ENCODE results near the gene CBFA2T2.
A peak's percentile ranks its signal among the peaks of the same experiment; 100 is the strongest.

Gene CBFA2T2

GRCh38 chr20:33584976-33585375 is 95.1 kb downstream of the CBFA2T2 start:
- no peak for DNase-seq

- no peak for DNase-seq
Measured at GRCh38 chr20:33585413-33585812, 95.5 kb downstream of the CBFA2T2 start.

- DNase-seq, result no peak
Measured at GRCh38 chr20:33589059-33589458, 99.2 kb downstream of the CBFA2T2 start.

- DNase-seq, result peak; percentile 48
Measured at GRCh38 chr20:33591901-33592300, 102.0 kb downstream of the CBFA2T2 start.

GRCh38 chr20:33594743-33595142 is 104.8 kb downstream of the CBFA2T2 start:
- no peak for DNase-seq

- no peak for DNase-seq
Measured at GRCh38 chr20:33600414-33600813, 110.5 kb downstream of the CBFA2T2 start.

- DNase-seq, result no peak
Measured at GRCh38 chr20:33600981-33601380, 111.1 kb downstream of the CBFA2T2 start.

- no peak for DNase-seq
Measured at GRCh38 chr20:33601861-33602260, 112.0 kb downstream of the CBFA2T2 start.

GRCh38 chr20:33602826-33603590 is 113.1 kb downstream of the CBFA2T2 start:
- DNase-seq, result no peak

- DNase-seq, result no peak
Measured at GRCh38 chr20:33604084-33604990, 114.4 kb downstream of the CBFA2T2 start.

GRCh38 chr20:33604991-33605370 is 115.1 kb downstream of the CBFA2T2 start:
- DNase-seq, result no peak

GRCh38 chr20:33606118-33606771 is 116.3 kb downstream of the CBFA2T2 start:
- DNase-seq, result no peak

GRCh38 chr20:33609504-33609903 is 119.6 kb downstream of the CBFA2T2 start:
- DNase-seq, result no peak

GRCh38 chr20:33611106-33611505 is 121.2 kb downstream of the CBFA2T2 start:
- DNase-seq, result no peak

- DNase-seq, result no peak
Measured at GRCh38 chr20:33612001-33612400, 122.1 kb downstream of the CBFA2T2 start.

- DNase-seq, result no peak
Measured at GRCh38 chr20:33621717-33622400, 132.0 kb downstream of the CBFA2T2 start.

GRCh38 chr20:33622705-33623365 is 132.9 kb downstream of the CBFA2T2 start:
- DNase-seq, result no peak

- peak; percentile 34 for DNase-seq
Measured at GRCh38 chr20:33624399-33624798, 134.5 kb downstream of the CBFA2T2 start.

GRCh38 chr20:33626190-33626589 is 136.3 kb downstream of the CBFA2T2 start:
- DNase-seq, result no peak

- no peak for DNase-seq
Measured at GRCh38 chr20:33627577-33628216, 137.8 kb downstream of the CBFA2T2 start.

- no peak for DNase-seq
Measured at GRCh38 chr20:33629533-33629932, 139.6 kb downstream of the CBFA2T2 start.

GRCh38 chr20:33629979-33630378 is 140.1 kb downstream of the CBFA2T2 start:
- DNase-seq, result no peak

All from CD4-positive, alpha-beta T cell treated with Interleukin-10 for 1 hour (primary cell).